MV-4-11 (cell line): ENCODE measurements around the gene DZANK1.
"Not testable (repeated sequence)": the region's sequence is repeated elsewhere in the genome, so short reads cannot be mapped to it uniquely, and the experiment has no call there.

Source experiments
- DNase-seq: peaks from one replicate; lab custom pipeline; 2025; lab: John Stamatoyannopoulos, UW

DZANK1 gene

GRCh38 chr20:18436847-18437246 is 30.0 kb downstream of the DZANK1 start:
- peak; percentile 60 for DNase-seq

GRCh38 chr20:18431206-18431605 is 35.6 kb downstream of the DZANK1 start:
- DNase-seq: no peak

- no peak for DNase-seq
Observed at GRCh38 chr20:18430172-18430826, 36.5 kb downstream of the DZANK1 start.

- no peak for DNase-seq
Observed at GRCh38 chr20:18428490-18429173, 38.2 kb downstream of the DZANK1 start.

GRCh38 chr20:18427214-18427613 is 39.6 kb downstream of the DZANK1 start:
- DNase-seq: no peak

- no peak for DNase-seq
Observed at GRCh38 chr20:18421608-18422007, 45.2 kb downstream of the DZANK1 start.

- no peak for DNase-seq
Observed at GRCh38 chr20:18416486-18416885, 50.3 kb downstream of the DZANK1 start.

- DNase-seq: no peak
Observed at GRCh38 chr20:18414140-18414539, 52.7 kb downstream of the DZANK1 start.

- DNase-seq: peak; percentile 80
Observed at GRCh38 chr20:18412221-18412901, 54.5 kb downstream of the DZANK1 start.

- no peak for DNase-seq
Observed at GRCh38 chr20:18405826-18406225, 61.0 kb downstream of the DZANK1 start.

- DNase-seq: no peak
Observed at GRCh38 chr20:18404172-18404571, 62.7 kb downstream of the DZANK1 start.

- no peak for DNase-seq
Observed at GRCh38 chr20:18403269-18403668, 63.6 kb downstream of the DZANK1 start.

- DNase-seq: no peak
Observed at GRCh38 chr20:18401305-18401704, 65.5 kb downstream of the DZANK1 start.

- no peak for DNase-seq
Observed at GRCh38 chr20:18400460-18400859, 66.4 kb downstream of the DZANK1 start.

GRCh38 chr20:18398713-18399112 is 68.1 kb downstream of the DZANK1 start:
- not testable (repeated sequence) for DNase-seq

GRCh38 chr20:18397030-18397429 is 69.8 kb downstream of the DZANK1 start:
- peak; percentile 48 for DNase-seq

GRCh38 chr20:18395544-18395943 is 71.3 kb downstream of the DZANK1 start:
- peak; percentile 38 for DNase-seq

GRCh38 chr20:18394363-18394762 is 72.5 kb downstream of the DZANK1 start:
- DNase-seq: no peak

GRCh38 chr20:18391686-18392085 is 75.1 kb downstream of the DZANK1 start:
- DNase-seq: no peak

GRCh38 chr20:18390201-18390600 is 76.6 kb downstream of the DZANK1 start:
- no peak for DNase-seq

- DNase-seq: no peak
Observed at GRCh38 chr20:18388860-18389259, 78.0 kb downstream of the DZANK1 start.

GRCh38 chr20:18380908-18381529 is 85.8 kb downstream of the DZANK1 start:
- no peak for DNase-seq
